Suprapubic skin (tissue), 4 donors: ENCODE results near the gene SETD5.

Experiments used
- POLR2A ChIP-seq, 2 donors: fragments of 450-650 bp; IDR thresholded peaks; one replicate each; pipeline ENCODE4 v1.6.1; 2017; ENCODE audit warnings: antibody characterized with exemption in 2 of 2, mild to moderate bottlenecking in 2 of 2, moderate library complexity in 2 of 2
- POLR2AphosphoS5 ChIP-seq, 3 donors: sonication (generic); formaldehyde crosslinking; IDR thresholded peaks; one replicate each; pipeline ENCODE4 v1.6.1; 2017; ENCODE audit warnings: antibody characterized with exemption in 3 of 3
- TF ChIP-seq, protein P1 (sequence below), 2 donors: fragments of 200-600 bp in 1 of 2; fragments of 450-650 bp in 1 of 2; sonication (generic) in 1 of 2; IDR thresholded peaks; one replicate each; pipeline ENCODE4 v1.5.1; 2016 to 2019; ENCODE audit warnings: antibody characterized with exemption in 2 of 2, mild to moderate bottlenecking in 1 of 2, moderate library complexity in 1 of 2

DNA sequence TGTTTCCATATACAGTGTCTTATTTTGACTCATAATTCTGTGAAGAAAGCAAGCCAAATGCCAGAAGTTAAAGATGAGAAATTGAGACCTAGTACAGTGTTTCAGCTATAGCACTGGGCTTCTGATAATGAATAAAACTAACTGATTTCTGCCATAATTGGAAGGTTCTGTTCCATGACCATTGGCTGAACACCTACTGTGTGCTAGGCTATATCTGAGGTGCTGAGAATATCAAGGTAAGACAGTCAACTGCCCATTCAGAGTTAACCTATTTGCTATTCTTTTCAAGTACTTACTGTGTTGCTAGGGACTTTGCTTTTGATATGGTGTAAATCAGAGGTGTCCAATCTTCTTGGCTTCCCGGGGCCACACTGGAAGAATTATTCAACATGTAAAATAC, 82.8 kb downstream of the SETD5 start:
- TF ChIP-seq, protein P1, sequence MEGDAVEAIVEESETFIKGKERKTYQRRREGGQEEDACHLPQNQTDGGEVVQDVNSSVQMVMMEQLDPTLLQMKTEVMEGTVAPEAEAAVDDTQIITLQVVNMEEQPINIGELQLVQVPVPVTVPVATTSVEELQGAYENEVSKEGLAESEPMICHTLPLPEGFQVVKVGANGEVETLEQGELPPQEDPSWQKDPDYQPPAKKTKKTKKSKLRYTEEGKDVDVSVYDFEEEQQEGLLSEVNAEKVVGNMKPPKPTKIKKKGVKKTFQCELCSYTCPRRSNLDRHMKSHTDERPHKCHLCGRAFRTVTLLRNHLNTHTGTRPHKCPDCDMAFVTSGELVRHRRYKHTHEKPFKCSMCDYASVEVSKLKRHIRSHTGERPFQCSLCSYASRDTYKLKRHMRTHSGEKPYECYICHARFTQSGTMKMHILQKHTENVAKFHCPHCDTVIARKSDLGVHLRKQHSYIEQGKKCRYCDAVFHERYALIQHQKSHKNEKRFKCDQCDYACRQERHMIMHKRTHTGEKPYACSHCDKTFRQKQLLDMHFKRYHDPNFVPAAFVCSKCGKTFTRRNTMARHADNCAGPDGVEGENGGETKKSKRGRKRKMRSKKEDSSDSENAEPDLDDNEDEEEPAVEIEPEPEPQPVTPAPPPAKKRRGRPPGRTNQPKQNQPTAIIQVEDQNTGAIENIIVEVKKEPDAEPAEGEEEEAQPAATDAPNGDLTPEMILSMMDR (IDR thresholded peaks at IDR 0.05): no peak
- no peak for TF ChIP-seq POLR2A (IDR thresholded peaks at IDR 0.05)
- no peak for TF ChIP-seq POLR2AphosphoS5 (IDR thresholded peaks at IDR 0.05)
